A549 (cell line): ENCODE data around the gene PPAT.

ENCODE experiments used
- CBX2 ChIP-seq: fragments of 200-600 bp; sonication (generic); IDR thresholded peaks from 2 replicates; pipeline ENCODE4 v1.6.1; 2016; ENCODE audit warnings: low read depth, mild to moderate bottlenecking, borderline replicate concordance
- CEBPB ChIP-seq, 2 experiments: fragments of >200 bp in 1 of 2; sonication (Bioruptor Twin) in 1 of 2; formaldehyde crosslinking in 1 of 2; IDR thresholded peaks; 2 replicates each; pipeline ENCODE4 v1.6.1; 2012 to 2016
- CTCF ChIP-seq: fragments of >200 bp; sonication (Bioruptor Twin); formaldehyde crosslinking; IDR thresholded peaks from 3 replicates; pipeline ENCODE4 v1.5.1; 2016
- ESRRA ChIP-seq: fragments of 150-350 bp; IDR thresholded peaks from 2 replicates; pipeline ENCODE4 v1.6.1; 2014; ENCODE audit warnings: mild to moderate bottlenecking, low read length, borderline replicate concordance
- HMGXB4 ChIP-seq: fragments of 250-450 bp; sonication (Bioruptor Pico); IDR thresholded peaks from 2 replicates; pipeline ENCODE4 v1.5.0; 2021; ENCODE audit warnings: mild to moderate bottlenecking, moderate library complexity, borderline replicate concordance
- REST ChIP-seq: fragments of 200-600 bp; sonication (generic); IDR thresholded peaks from 2 replicates; pipeline ENCODE4 v1.6.1; 2016; ENCODE audit warnings: antibody characterized with exemption, mild to moderate bottlenecking, moderate library complexity
- USF2 ChIP-seq: fragments of 450-650 bp; IDR thresholded peaks from 2 replicates; pipeline ENCODE4 v1.6.1; 2014; ENCODE audit warnings: antibody characterized with exemption

- no peak for TF ChIP-seq CTCF
- no peak for TF ChIP-seq ESRRA
- TF ChIP-seq USF2: no peak
- no peak for TF ChIP-seq HMGXB4
- TF ChIP-seq CEBPB (IDR thresholded peaks at IDR 0.05): no peak
- TF ChIP-seq REST: no peak
- no peak for TF ChIP-seq CBX2
Measured at GRCh38 chr4:56372774-56373173, 62.6 kb downstream of the PPAT start.
